Duodenal mucosa (tissue), 2 donors: ENCODE data around the gene KLHL40.

Experiments used
- H3K27ac ChIP-seq: one replicate; pipeline ENCODE4 v1.7.0; 2013; ENCODE audit warnings: low read depth, low read length
- H3K27me3 ChIP-seq, 2 donors: one replicate each; pipeline ENCODE4 v1.7.0; 2013; ENCODE audit warnings: low read length in 2 of 2, control low read depth in 1 of 2; ENCODE audit not compliant: insufficient read depth in 2 of 2, control insufficient read depth in 1 of 2
- H3K36me3 ChIP-seq, 2 donors: one replicate each; pipeline ENCODE4 v1.7.0; 2013; ENCODE audit warnings: low read length in 2 of 2, control low read depth in 1 of 2; ENCODE audit not compliant: insufficient read depth in 2 of 2, control insufficient read depth in 1 of 2
- H3K4me1 ChIP-seq, 2 donors: one replicate each; pipeline ENCODE4 v1.7.0; 2013; ENCODE audit warnings: low read length in 2 of 2, control low read depth in 1 of 2; ENCODE audit not compliant: insufficient read depth in 2 of 2, control insufficient read depth in 1 of 2
- H3K4me3 ChIP-seq, 2 donors: one replicate each; pipeline ENCODE4 v1.7.0; 2013; ENCODE audit warnings: low read length in 2 of 2, low read depth in 1 of 2
- H3K9ac ChIP-seq, 2 donors: one replicate each; pipeline ENCODE4 v1.7.0; 2013; ENCODE audit warnings: low read length in 2 of 2, low read depth in 1 of 2
- H3K9me3 ChIP-seq, 2 donors: one replicate each; pipeline ENCODE4 v1.7.0; 2013; ENCODE audit warnings: low read length in 2 of 2, control low read depth in 1 of 2; ENCODE audit not compliant: control insufficient read depth in 1 of 2

KLHL40 gene

DNA sequence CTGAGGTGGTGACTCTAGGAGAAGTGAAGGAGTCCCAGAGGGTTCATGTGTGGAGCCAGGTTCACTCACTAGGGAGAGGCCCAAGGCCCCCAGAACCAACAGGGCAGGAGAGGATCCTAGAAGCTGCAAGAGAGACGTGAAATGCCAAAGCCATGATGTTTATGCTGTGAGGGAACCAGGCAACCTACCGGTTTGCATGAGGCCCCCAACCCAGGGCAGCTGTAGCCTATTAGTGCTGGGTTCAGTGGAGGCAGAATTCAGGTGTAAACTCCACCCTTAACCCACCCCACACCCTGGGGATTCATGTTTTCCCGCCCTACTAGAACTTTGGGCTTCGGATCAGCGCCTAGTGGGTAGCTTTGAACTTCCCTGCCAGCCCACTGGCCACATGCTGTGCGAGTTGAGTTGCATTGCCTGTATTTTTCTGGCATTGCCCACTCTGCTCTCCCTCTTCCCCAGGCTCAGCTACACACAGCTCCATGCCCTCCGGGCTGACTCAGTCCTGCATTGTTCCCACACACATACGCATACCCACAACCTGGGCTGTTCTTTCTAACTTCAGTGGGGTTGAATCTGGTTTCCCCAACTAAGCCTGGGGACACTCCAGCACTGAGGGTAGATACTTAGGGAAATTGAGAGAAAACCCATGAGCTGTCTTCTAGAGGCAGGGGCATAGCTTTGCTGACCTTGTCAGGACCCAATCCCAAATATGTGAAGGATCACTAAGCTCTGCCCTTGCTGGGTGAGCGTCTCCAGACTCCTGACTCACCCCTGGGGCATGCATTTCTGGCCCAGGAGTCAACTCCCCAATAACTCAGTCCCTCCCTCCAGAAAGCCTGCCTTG, 33.9 kb upstream of the KLHL40 start:
- H3K9ac ChIP-seq, result no peak overlapping the region
- H3K36me3 ChIP-seq, result peaks cover 11 to 22% of the 10 kb centered on the region in 2 donors
- H3K4me3 ChIP-seq, result no peak overlapping the region
- H3K27me3 ChIP-seq, result no peaks in the 10 kb centered on the region
- no peaks in the 10 kb centered on the region for H3K9me3 ChIP-seq
- H3K4me1 ChIP-seq, result peaks cover 19 to 26% of the 10 kb centered on the region in 2 donors
- H3K27ac ChIP-seq, result no peak overlapping the region

DNA sequence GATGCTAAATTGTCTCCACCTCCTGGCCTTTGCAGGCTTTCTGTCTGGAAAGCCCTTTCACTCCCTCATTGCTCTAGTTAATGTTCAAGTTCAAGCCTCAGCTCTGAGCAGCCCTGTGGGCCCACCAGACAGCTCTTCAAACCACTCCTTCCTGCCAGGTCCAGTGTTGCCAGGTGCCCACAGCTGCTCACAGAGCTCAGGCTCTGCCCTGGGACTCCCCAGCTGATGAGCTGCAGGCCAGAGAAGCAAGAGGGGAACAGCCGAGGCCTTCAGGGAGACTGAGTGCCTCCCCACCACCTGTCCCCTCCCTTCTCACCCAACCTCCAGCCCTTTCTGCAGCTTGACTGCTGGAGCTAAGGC, 33.1 kb upstream of the KLHL40 start:
- peaks cover 5 to 15% of the 10 kb centered on the region in 2 donors for H3K36me3 ChIP-seq
- H3K4me1 ChIP-seq, result peaks cover 19 to 26% of the 10 kb centered on the region in 2 donors
- no peaks in the 10 kb centered on the region for H3K27me3 ChIP-seq
- H3K4me3 ChIP-seq, result peak overlapping the region; percentile 67 to 73
- H3K9me3 ChIP-seq, result no peaks in the 10 kb centered on the region
- no peak overlapping the region for H3K9ac ChIP-seq
- H3K27ac ChIP-seq, result no peak overlapping the region

DNA sequence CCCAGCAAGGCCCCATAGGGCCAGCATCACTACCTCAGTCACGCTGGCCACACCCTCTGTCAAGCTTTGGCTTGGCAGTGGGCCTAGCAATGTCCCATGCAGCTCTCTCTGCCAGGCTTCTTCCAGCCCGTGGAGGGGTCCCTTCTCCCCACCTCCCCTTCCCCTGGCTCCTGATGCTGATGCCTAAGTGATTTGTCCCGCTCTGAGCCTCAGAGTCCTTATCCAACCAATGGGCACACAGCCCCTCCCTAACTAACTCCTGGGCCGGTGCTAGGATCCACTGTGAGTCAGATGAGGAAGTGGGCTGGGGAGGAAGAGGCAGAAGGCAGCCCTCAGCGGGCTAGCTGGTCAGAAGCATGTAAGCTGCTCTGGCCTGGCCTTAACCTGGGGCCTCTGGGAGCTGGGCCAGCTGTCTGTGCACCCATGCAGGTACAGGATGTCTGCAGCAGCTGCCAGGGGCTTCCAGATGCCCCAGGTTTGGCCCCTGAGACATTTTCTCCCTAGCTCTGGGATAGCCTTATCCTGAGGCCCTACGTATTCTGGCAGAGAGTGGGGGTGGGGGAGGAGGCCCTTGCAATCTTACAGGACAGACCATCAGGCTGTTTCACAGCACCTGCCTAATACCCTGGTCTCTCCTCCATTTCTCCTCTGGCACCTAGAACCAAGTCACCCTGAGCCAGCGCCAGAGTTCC, 32.6 kb upstream of the KLHL40 start:
- Histone ChIP-seq H3K4me1 (peaks cover 19 to 26% of the 10 kb centered on the region in 2 donors), H3K27me3 (no peaks in the 10 kb centered on the region), H3K4me3 (peak overlapping the region; percentile 67 to 73), H3K9ac (peak overlapping the region; percentile 52), H3K27ac (peak overlapping the region; percentile 43), H3K9me3 (no peaks in the 10 kb centered on the region), H3K36me3 (peaks cover under 1 to 10% of the 10 kb centered on the region in 2 donors)

GRCh38 chr3:42653303-42653559, 32.1 kb upstream of the KLHL40 start:
- peaks cover 0 to 5% of the 10 kb centered on the region in 2 donors for H3K36me3 ChIP-seq
- H3K4me3 ChIP-seq, result peak overlapping the region; percentile 67 to 73
- no peaks in the 10 kb centered on the region for H3K27me3 ChIP-seq
- H3K4me1 ChIP-seq, result peaks cover 19 to 26% of the 10 kb centered on the region in 2 donors
- no peaks in the 10 kb centered on the region for H3K9me3 ChIP-seq
- H3K9ac ChIP-seq, result peak overlapping the region; percentile 52
- H3K27ac ChIP-seq, result no peak overlapping the region

- H3K27me3 ChIP-seq, result no peaks in the 10 kb centered on the region
- H3K4me3 ChIP-seq, result peak within 1 kb of the TSS; percentile 68 to 73
- H3K9me3 ChIP-seq, result no peaks in the 10 kb centered on the region
- peaks cover 0 to 2% of the 10 kb centered on the region in 2 donors for H3K36me3 ChIP-seq
- peaks cover 19 to 26% of the 10 kb centered on the region in 2 donors for H3K4me1 ChIP-seq
- peak within 1 kb of the TSS; percentile 52 for H3K9ac ChIP-seq
- H3K27ac ChIP-seq, result peak within 1 kb of the TSS; percentile 43
These were observed 31.6 kb upstream of the KLHL40 start, which contains the start of gene ZBTB47 for GRCh38 chr3:42653560-42654330. Gene ZBTB47, plus strand, starts transcription at chr3:42653697. Its CDS starts 4,659 bp downstream, at chr3:42658356.

DNA sequence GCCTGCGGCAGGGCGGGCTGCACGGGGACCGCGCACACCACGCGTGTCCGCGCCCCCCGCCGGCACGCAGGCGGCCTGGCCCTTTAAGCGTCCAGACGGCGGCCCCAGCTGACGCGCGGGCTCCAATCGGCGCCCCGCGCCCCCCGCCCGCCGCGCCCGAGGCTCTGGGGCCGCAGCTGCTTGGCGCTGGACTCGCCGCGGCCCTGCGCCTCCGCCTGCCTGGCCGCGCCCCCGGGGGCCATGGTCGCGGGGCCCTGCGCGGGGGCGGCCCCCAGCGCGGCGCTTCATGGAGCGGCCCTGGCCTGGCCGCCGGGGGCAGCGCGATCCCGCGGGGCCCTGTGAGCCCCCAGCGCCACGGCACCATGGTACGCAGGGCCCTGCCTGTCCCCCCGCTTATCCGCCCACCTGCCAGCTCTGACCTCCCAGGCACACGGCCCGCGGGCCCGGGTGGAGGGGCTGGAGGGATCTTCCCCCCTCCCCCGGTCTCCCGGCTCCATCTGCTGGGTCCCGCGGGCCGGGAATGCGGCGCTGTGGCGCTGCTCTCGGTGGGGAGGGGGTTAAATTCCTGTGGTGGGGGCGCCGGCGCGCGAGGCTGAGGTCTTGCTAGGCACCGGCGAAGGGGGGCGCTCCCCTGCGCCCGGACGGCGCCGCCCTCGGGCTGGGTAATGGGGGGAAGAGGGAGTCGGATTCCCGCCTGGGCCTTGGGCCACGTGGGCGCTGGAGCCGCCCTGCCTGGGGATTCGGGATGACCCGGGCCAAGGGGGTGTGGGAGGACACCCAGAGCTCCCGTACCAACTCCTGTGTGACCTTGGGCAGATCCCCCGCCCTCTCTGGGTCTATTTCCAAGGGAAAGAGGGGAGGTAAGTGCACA, 30.8 kb upstream of the KLHL40 start:
- Histone ChIP-seq H3K27ac (peak overlapping the region; percentile 32), H3K4me1 (peaks cover 19 to 26% of the 10 kb centered on the region in 2 donors), H3K4me3 (peak overlapping the region; percentile 68 to 73), H3K9me3 (no peaks in the 10 kb centered on the region), H3K36me3 (no peaks in the 10 kb centered on the region), H3K9ac (peak overlapping the region; percentile 32 to 52), H3K27me3 (no peaks in the 10 kb centered on the region)

- H3K9ac ChIP-seq, result peak overlapping the region in 1 of 2 donors; percentile 33
- H3K4me1 ChIP-seq, result peaks cover 19 to 26% of the 10 kb centered on the region in 2 donors
- H3K27ac ChIP-seq, result no peak overlapping the region
- no peaks in the 10 kb centered on the region for H3K27me3 ChIP-seq
- no peaks in the 10 kb centered on the region for H3K9me3 ChIP-seq
- H3K36me3 ChIP-seq, result no peaks in the 10 kb centered on the region
- H3K4me3 ChIP-seq, result peak overlapping the region; percentile 50 to 68
These were observed 29.9 kb upstream of the KLHL40 start for GRCh38 chr3:42655331-42655888.

DNA sequence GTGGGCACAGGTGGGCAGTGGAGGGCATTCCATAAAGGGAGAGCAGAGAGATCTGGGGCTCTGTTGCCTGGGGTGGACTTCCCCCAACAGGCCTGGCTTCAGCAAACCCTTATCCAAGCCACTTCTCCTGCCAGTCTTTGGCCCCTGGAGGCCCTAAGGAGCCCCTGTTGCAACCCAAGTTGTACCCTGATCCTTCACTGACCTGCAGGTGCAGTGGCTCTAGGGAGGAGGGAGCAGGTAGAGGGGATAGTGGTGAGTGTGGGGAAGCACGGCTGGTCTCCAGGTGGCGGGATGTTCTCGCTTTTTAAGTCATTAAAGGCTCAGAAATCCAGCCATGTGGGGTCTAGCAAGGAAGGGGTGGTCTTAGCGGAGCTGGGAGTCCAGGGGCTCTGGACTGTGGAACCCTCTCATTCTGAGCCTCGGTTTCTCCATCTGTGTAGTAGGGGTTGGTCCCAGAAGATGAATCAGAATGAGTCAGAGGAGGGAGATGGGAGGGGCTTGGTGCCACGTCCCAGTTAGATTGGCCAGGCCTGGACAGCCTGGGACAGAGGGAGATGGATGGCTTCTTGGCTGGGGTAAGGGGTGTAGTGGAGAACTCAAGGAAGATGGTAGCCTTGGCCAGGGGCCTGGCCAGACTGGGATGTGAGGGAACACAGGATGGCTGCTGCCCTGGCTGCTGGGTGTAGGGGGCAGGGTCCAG, 29.2 kb upstream of the KLHL40 start:
- H3K4me1 ChIP-seq, result peaks cover 19 to 26% of the 10 kb centered on the region in 2 donors
- H3K27ac ChIP-seq, result no peak overlapping the region
- H3K27me3 ChIP-seq, result no peaks in the 10 kb centered on the region
- H3K36me3 ChIP-seq, result no peaks in the 10 kb centered on the region
- H3K9ac ChIP-seq, result no peak overlapping the region
- no peaks in the 10 kb centered on the region for H3K9me3 ChIP-seq
- no peak overlapping the region for H3K4me3 ChIP-seq
